ENCODE data around the gene ATP5F1E. TPM values are rescaled to one million over a fixed set of nuclear protein-coding genes. Genes with fewer than 3 reads are reported as not detected.

Gene ATP5F1E
- total and polyA plus RNA-seq, 2 experiments from 2014 or later = 12.9 to 211 TPM

GRCh38 chr20:58981628-58982364 lies 50.3 kb downstream of the ATP5F1E start:
- H3K79me2 ChIP-seq (replicated peaks; ENCODE audit: insufficient read depth) = peaks cover 47% of the 10 kb centered on the region
- H3K9me2 ChIP-seq (ENCODE audit: insufficient read depth) = no peaks in the 10 kb centered on the region; the same call in 1 of the 2 replicates
- H3K27ac ChIP-seq (ENCODE audit: low read depth) = no peak overlapping the region
- no peaks in the 10 kb centered on the region for H3F3A ChIP-seq (replicated peaks; ENCODE audit: low read depth)
- DNase-seq (ENCODE audit: low spot score) (no peak), ATAC-seq (peak; percentile 56)
- Mint-ChIP-seq H3K9me3 (peaks cover 1% of the 10 kb centered on the region; the same call in 1 of the 3 replicates), H3K27ac (0 out of 2 replicates have a peak overlapping the region, but pooled peaks have one; percentile 48), H3K27me3 (ENCODE audit: insufficient read depth, low read depth, poor library complexity) (peaks cover 12% of the 10 kb centered on the region), H3K36me3 (ENCODE audit: low read depth) (peaks cover 17% of the 10 kb centered on the region), H3K4me3 (peak overlapping the region; percentile 89), H3K4me1 (peaks cover 31% of the 10 kb centered on the region)
- no peaks in the 10 kb centered on the region for H3K27me3 ChIP-seq (ENCODE audit: insufficient read depth)
- H3K4me3 ChIP-seq = peak overlapping the region; percentile 94
- no peak for TF ChIP-seq JUNB (IDR thresholded peaks at IDR 0.05; ENCODE audit: unreplicated experiment)
- TF ChIP-seq STAT1 (IDR thresholded peaks at IDR 0.05; ENCODE audit: unreplicated experiment) = no peak
- no peak for TF ChIP-seq EZH2phosphoT487 (IDR thresholded peaks at IDR 0.05; ENCODE audit: unreplicated experiment)
- no peak for TF ChIP-seq ETS1 (IDR thresholded peaks at IDR 0.05)
- TF ChIP-seq REST (IDR thresholded peaks at IDR 0.05; ENCODE audit: unreplicated experiment) = no peak
- no peak for TF ChIP-seq ZNF331 (CRISPR knock-in tag; IDR thresholded peaks at IDR 0.05; ENCODE audit: low read depth)
- no peak for TF ChIP-seq EZH2 (IDR thresholded peaks at IDR 0.05; ENCODE audit: low read depth, unreplicated experiment)
- no peak for TF ChIP-seq CTCF (conservative IDR thresholded peaks at IDR 0.05; ENCODE audit: low read depth in 2 of 2)
- TF ChIP-seq ZNF114 (CRISPR knock-in tag; IDR thresholded peaks at IDR 0.05) = no peak
- TF ChIP-seq ZNF462 (CRISPR knock-in tag; IDR thresholded peaks at IDR 0.05) = no peak
- no peak for TF ChIP-seq CREB1 (CRISPR knock-in tag; IDR thresholded peaks at IDR 0.05; ENCODE audit: low read depth)
- TF ChIP-seq NANOG (IDR thresholded peaks at IDR 0.05; ENCODE audit: borderline replicate concordance) = no peak
- peaks cover 23% of the 10 kb centered on the region; the same call in 1 of the 2 replicates for H4K20me1 ChIP-seq (replicated peaks; ENCODE audit: insufficient read depth)
- peak overlapping the region; percentile 81; the same call in 1 of the 2 replicates for H2AFZ ChIP-seq
- H3K36me3 ChIP-seq (ENCODE audit: insufficient read depth) = peaks cover 6% of the 10 kb centered on the region
- H3K4me2 ChIP-seq = peak overlapping the region; percentile 95
- H3K4me1 ChIP-seq (ENCODE audit: insufficient read depth) = peaks cover 20% of the 10 kb centered on the region
